ENCODE measurements around the gene DNAAF5. TPM values are rescaled to one million over a fixed set of nuclear protein-coding genes. Genes with fewer than 3 reads are reported as not detected.

The DNAAF5 gene
- total and polyA plus RNA-seq, 9 of the 15 experiments (the other 6 are each of a cell fraction or from before 2014, with no cell fraction given), result 3.1 to 69.7 (median 19.1) TPM

DNA sequence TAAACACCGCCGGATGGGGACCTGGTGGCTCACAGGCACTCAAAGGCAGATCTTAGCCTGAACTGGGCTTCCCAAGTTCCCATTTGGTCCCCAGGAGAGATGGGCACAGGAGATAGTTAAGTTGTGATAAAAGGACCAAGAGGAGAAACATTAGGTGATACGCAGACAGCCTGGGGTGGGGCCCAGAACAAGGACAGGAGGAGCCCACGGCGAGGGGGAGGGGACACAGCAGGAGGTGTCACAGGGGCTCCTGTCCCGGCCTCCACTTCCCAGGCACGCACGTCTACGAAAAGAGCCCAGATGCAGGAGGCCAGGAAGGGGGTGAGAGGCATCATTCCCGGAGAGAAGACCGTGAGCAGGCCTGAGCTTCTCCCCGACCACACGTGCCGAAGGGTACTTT lies 16.3 kb upstream of the DNAAF5 start (continued):
- TF ChIP-seq, protein P1, sequence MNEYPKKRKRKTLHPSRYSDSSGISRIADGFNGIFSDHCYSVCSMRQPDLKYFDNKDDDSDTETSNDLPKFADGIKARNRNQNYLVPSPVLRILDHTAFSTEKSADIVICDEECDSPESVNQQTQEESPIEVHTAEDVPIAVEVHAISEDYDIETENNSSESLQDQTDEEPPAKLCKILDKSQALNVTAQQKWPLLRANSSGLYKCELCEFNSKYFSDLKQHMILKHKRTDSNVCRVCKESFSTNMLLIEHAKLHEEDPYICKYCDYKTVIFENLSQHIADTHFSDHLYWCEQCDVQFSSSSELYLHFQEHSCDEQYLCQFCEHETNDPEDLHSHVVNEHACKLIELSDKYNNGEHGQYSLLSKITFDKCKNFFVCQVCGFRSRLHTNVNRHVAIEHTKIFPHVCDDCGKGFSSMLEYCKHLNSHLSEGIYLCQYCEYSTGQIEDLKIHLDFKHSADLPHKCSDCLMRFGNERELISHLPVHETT (CRISPR knock-in tag; conservative IDR thresholded peaks at IDR 0.05 in 1 of 2, IDR thresholded peaks at IDR 0.05 in 1 of 2), result no peak
- no peak for TF ChIP-seq MCM3 (IDR thresholded peaks at IDR 0.05)
- no peak for TF ChIP-seq RNF2 (IDR thresholded peaks at IDR 0.05)
- TF ChIP-seq ZBED1 (IDR thresholded peaks at IDR 0.05), result no peak
- TF ChIP-seq RFX7 (CRISPR knock-in tag; IDR thresholded peaks at IDR 0.05), result no peak
- no peak for TF ChIP-seq CREM (IDR thresholded peaks at IDR 0.05; ENCODE audit: low read depth)
- TF ChIP-seq ETV5 (CRISPR knock-in tag; IDR thresholded peaks at IDR 0.05; ENCODE audit: low read depth), result no peak
- no peak for TF ChIP-seq ZNF197 (CRISPR knock-in tag; IDR thresholded peaks at IDR 0.05; ENCODE audit: low read depth)
- TF ChIP-seq BCL6 (CRISPR knock-in tag; IDR thresholded peaks at IDR 0.05), result no peak
- TF ChIP-seq ZBTB8A (IDR thresholded peaks at IDR 0.05; ENCODE audit: partially characterized antibody), result no peak
- TF ChIP-seq, protein P2, sequence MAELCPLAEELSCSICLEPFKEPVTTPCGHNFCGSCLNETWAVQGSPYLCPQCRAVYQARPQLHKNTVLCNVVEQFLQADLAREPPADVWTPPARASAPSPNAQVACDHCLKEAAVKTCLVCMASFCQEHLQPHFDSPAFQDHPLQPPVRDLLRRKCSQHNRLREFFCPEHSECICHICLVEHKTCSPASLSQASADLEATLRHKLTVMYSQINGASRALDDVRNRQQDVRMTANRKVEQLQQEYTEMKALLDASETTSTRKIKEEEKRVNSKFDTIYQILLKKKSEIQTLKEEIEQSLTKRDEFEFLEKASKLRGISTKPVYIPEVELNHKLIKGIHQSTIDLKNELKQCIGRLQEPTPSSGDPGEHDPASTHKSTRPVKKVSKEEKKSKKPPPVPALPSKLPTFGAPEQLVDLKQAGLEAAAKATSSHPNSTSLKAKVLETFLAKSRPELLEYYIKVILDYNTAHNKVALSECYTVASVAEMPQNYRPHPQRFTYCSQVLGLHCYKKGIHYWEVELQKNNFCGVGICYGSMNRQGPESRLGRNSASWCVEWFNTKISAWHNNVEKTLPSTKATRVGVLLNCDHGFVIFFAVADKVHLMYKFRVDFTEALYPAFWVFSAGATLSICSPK (IDR thresholded peaks at IDR 0.05; ENCODE audit: borderline replicate concordance), result no peak
- no peak for TF ChIP-seq SMC3 (conservative IDR thresholded peaks at IDR 0.05; ENCODE audit: insufficient read depth, low read depth, low read length)

Data from K562 (cell line).